AG09319 (cell line): ENCODE measurements around the gene PPP2R5C.

Source experiments
- DNase-seq: peaks from one replicate; pipeline ENCODE4 v3.0.0-alpha.2; 2010; ENCODE audit warnings: low read depth; ENCODE audit errors: extremely low read depth
- CTCF ChIP-seq: IDR thresholded peaks from 2 replicates; pipeline ENCODE4 v1.5.1; 2011; ENCODE audit warnings: low read depth, mild to moderate bottlenecking, inconsistent platforms, low read length, moderate library complexity

PPP2R5C gene

GRCh38 chr14:101774006-101774795 is 12.7 kb downstream of the PPP2R5C start:
- no peak for TF ChIP-seq CTCF

GRCh38 chr14:101774814-101775213 is 13.3 kb downstream of the PPP2R5C start:
- no peak for TF ChIP-seq CTCF
- no peak for DNase-seq

More at GRCh38 chr14:101774006-101774795, 12.7 kb downstream of the PPP2R5C start:
- no peak for DNase-seq

GRCh38 chr14:101775826-101776225 is 14.3 kb downstream of the PPP2R5C start:
- no peak for TF ChIP-seq CTCF
- DNase-seq, result no peak

GRCh38 chr14:101776344-101776743 is 14.8 kb downstream of the PPP2R5C start:
- no peak for DNase-seq
- no peak for TF ChIP-seq CTCF

- DNase-seq, result no peak
- no peak for TF ChIP-seq CTCF
Observed at GRCh38 chr14:101780390-101780789, 18.9 kb downstream of the PPP2R5C start.

- DNase-seq, result no peak
- no peak for TF ChIP-seq CTCF
Observed at GRCh38 chr14:101780887-101781239, 19.4 kb downstream of the PPP2R5C start.

GRCh38 chr14:101781240-101782061 is 19.9 kb downstream of the PPP2R5C start:
- no peak for TF ChIP-seq CTCF
- no peak for DNase-seq
